ENCODE data around the gene HTATSF1.
A peak's percentile ranks its signal among the peaks of the same experiment; 100 is the strongest.

The HTATSF1 gene, protein sequence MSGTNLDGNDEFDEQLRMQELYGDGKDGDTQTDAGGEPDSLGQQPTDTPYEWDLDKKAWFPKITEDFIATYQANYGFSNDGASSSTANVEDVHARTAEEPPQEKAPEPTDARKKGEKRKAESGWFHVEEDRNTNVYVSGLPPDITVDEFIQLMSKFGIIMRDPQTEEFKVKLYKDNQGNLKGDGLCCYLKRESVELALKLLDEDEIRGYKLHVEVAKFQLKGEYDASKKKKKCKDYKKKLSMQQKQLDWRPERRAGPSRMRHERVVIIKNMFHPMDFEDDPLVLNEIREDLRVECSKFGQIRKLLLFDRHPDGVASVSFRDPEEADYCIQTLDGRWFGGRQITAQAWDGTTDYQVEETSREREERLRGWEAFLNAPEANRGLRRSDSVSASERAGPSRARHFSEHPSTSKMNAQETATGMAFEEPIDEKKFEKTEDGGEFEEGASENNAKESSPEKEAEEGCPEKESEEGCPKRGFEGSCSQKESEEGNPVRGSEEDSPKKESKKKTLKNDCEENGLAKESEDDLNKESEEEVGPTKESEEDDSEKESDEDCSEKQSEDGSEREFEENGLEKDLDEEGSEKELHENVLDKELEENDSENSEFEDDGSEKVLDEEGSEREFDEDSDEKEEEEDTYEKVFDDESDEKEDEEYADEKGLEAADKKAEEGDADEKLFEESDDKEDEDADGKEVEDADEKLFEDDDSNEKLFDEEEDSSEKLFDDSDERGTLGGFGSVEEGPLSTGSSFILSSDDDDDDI
- total RNA-seq = 68.3 to 96.1 (median 83.3) reads per million in 3 donors

DNA sequence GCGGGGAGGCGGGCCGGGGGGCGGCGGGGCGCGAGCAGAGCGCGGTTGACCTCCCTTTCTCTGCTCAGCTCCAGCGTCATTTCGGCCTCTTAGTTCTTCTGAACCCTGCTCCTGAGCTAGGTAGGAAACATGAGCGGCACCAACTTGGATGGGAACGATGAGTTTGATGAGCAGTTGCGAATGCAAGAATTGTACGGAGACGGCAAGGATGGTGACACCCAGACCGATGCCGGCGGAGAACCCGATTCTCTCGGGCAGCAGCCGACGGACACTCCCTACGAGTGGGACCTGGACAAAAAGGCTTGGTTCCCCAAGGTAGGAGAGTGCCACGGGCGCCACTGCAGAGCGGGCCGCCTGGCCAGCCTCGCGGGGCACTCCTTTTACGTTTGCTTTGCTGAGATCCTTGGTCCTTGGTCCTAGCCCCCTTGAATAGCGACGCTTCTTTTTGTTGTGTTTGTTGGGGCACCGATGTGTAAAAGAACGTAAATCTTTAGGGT, at the start of gene HTATSF1:
Gene HTATSF1 (plus strand): TSS at position 37 of the 497 bp plus-strand sequence. CDS start 93 bp downstream, at position 130.
- Histone ChIP-seq H3K27ac (ENCODE audit: insufficient read depth, low read length, poor library complexity, severe bottlenecking) (peak within 1 kb of the TSS; percentile 90), H3K36me3 (ENCODE audit: control insufficient read depth, insufficient read depth, low read length) (peaks cover 3% of the 10 kb centered on the region)
- no peak for DNase-seq

DNA sequence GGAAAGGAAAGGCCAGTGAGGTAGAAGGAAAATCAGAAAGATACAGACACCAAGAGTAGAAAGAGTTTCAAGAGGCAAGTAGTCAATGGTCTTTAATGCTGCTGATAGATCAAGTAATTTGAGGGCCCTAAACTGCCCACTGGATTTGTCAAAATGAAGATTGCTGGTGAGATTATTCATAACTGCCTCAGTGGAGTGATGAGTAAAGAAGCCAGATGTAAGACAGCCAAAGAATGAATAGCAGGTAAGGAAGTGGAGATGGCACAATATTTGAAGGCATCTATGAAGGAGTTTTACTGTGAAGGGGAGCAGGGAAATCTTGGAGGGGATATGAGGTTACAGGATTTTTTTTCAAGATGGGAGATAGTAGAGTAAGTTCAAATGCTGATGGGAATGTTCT, 49.4 kb upstream of the HTATSF1 start:
- Histone ChIP-seq H3K4me1 (ENCODE audit: control insufficient read depth, insufficient read depth, low read length, poor library complexity, severe bottlenecking) (no peaks in the 10 kb centered on the region), H3K36me3 (ENCODE audit: control insufficient read depth, insufficient read depth, low read length) (no peaks in the 10 kb centered on the region), H3K27ac (ENCODE audit: insufficient read depth, low read length, poor library complexity, severe bottlenecking) (no peak overlapping the region), H3K27me3 (replicated peaks; ENCODE audit: control insufficient read depth, insufficient read depth, low read length, poor library complexity, severe bottlenecking) (no peaks in the 10 kb centered on the region), H3K9me3 (ENCODE audit: control insufficient read depth, low read length) (no peaks in the 10 kb centered on the region), H3K4me3 (ENCODE audit: insufficient read depth, low read depth, low read length, poor library complexity, severe bottlenecking) (no peak overlapping the region)
- DNase-seq = no peak

More for the DNA sequence above, at the start of gene HTATSF1:
- Histone ChIP-seq H3K9me3 (ENCODE audit: control insufficient read depth, low read length) (no peaks in the 10 kb centered on the region), H3K4me3 (ENCODE audit: insufficient read depth, low read depth, low read length, poor library complexity, severe bottlenecking) (peak within 1 kb of the TSS; percentile 75), H3K27me3 (replicated peaks; ENCODE audit: control insufficient read depth, insufficient read depth, low read length, poor library complexity, severe bottlenecking) (no peaks in the 10 kb centered on the region), H3K4me1 (ENCODE audit: control insufficient read depth, insufficient read depth, low read length, poor library complexity, severe bottlenecking) (no peaks in the 10 kb centered on the region)

DNA sequence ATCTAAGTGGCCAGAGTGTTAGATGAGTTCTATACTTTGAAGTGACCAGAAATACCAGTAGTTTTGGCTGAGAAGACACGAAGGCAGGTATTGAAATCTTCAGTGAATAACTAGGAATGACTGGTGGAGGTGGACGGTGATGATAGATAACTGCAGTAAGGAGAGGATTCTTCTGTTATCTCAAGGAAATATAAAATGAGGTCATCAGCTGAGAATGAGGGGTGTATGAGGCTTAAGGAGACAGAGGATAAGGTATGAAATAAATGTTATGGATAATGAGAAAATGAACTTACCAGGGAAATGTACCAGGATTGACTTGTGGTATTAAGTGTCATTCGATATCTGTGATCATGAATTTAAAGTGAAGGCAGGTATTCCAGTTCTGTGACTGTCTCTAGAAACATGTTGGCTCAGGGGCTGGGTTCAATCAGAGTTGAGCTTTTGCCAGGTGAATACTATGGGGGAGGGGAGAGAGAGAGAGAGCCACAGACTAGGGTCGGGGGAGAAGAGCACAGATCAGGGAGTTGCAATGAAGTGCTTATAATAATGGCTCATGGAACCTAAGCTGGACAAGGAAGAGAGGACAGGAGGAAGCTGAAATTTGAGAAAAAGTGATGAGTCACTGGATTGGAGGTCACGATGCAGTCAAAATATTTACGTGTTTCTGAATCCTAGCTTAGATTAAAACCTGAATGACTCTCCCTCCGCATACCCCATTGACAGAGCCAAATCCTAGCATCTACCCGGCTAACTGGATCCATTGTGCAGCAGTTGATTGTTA, 47.2 kb upstream of the HTATSF1 start:
- no peak for DNase-seq
- Histone ChIP-seq H3K27me3 (replicated peaks; ENCODE audit: control insufficient read depth, insufficient read depth, low read length, poor library complexity, severe bottlenecking) (no peaks in the 10 kb centered on the region), H3K4me3 (ENCODE audit: insufficient read depth, low read depth, low read length, poor library complexity, severe bottlenecking) (no peak overlapping the region), H3K4me1 (ENCODE audit: control insufficient read depth, insufficient read depth, low read length, poor library complexity, severe bottlenecking) (no peaks in the 10 kb centered on the region), H3K36me3 (ENCODE audit: control insufficient read depth, insufficient read depth, low read length) (no peaks in the 10 kb centered on the region), H3K9me3 (ENCODE audit: control insufficient read depth, low read length) (no peaks in the 10 kb centered on the region), H3K27ac (ENCODE audit: insufficient read depth, low read length, poor library complexity, severe bottlenecking) (no peak overlapping the region)

DNA sequence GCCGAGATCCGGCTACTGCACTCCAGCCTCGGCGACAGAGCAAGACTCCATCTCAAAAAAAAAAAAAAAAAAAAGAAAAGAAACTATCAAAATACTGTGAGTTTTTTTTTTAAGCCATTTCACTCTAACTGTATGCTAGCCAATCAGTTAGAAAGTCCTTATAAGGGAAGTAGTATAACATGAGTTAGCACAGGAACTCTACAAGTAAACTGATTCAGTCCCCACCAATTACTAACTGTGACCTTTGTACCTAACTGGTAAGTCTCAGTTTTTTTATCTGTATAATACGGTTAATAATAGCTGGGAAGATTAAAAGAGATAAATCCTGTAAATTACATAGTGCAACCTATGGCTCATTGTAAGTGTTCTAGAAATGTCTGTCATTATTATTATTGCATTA, 44.8 kb upstream of the HTATSF1 start:
- Histone ChIP-seq H3K4me1 (ENCODE audit: control insufficient read depth, insufficient read depth, low read length, poor library complexity, severe bottlenecking) (no peaks in the 10 kb centered on the region), H3K27me3 (replicated peaks; ENCODE audit: control insufficient read depth, insufficient read depth, low read length, poor library complexity, severe bottlenecking) (no peaks in the 10 kb centered on the region), H3K36me3 (ENCODE audit: control insufficient read depth, insufficient read depth, low read length) (no peaks in the 10 kb centered on the region), H3K4me3 (ENCODE audit: insufficient read depth, low read depth, low read length, poor library complexity, severe bottlenecking) (no peak overlapping the region), H3K9me3 (ENCODE audit: control insufficient read depth, low read length) (no peaks in the 10 kb centered on the region), H3K27ac (ENCODE audit: insufficient read depth, low read length, poor library complexity, severe bottlenecking) (no peak overlapping the region)
- DNase-seq = no peak

DNA sequence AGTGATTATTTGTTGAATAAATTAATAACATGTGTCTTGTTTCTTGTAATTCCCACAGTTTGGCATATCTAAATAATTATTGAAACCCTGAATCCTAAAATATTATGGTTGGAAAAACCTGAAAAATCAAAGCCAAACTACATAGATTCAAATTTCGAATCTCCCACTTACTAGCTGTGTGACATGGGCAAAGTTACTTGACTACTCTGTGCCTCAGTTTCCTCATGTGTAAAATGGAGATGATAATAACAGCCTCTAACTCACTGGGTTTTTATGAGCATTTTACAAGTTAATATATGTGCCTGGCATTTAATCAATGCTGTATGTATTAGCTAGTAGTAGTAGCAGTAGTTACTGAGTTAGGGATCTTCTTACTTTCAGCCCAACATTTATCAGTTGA, 44.3 kb upstream of the HTATSF1 start:
- H3K27me3 ChIP-seq (replicated peaks; ENCODE audit: control insufficient read depth, insufficient read depth, low read length, poor library complexity, severe bottlenecking) = no peaks in the 10 kb centered on the region
- H3K4me3 ChIP-seq (ENCODE audit: insufficient read depth, low read depth, low read length, poor library complexity, severe bottlenecking) = no peak overlapping the region
- H3K27ac ChIP-seq (ENCODE audit: insufficient read depth, low read length, poor library complexity, severe bottlenecking) = no peak overlapping the region
- H3K4me1 ChIP-seq (ENCODE audit: control insufficient read depth, insufficient read depth, low read length, poor library complexity, severe bottlenecking) = no peaks in the 10 kb centered on the region
- H3K36me3 ChIP-seq (ENCODE audit: control insufficient read depth, insufficient read depth, low read length) = no peaks in the 10 kb centered on the region
- no peak for DNase-seq
- H3K9me3 ChIP-seq (ENCODE audit: control insufficient read depth, low read length) = no peaks in the 10 kb centered on the region

DNA sequence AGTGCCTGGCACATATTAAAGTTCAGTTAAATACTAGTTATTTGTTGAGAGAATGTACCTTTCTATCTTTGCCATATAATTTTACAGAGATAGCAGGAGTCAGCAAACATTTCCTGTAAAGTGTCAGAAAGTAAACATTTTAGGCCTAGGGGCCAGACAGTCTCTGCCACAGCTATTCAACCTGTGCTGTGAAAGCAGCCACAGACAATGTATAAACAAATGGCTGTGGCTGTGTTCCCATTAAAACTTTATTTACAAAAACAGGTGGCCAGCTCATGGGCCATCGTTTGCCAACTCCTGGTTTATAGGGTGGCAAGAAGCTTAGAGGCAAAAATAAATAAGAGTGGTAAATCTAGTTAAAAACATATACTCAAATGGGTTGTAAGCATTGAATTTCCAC, 43.6 kb upstream of the HTATSF1 start:
- Histone ChIP-seq H3K27ac (ENCODE audit: insufficient read depth, low read length, poor library complexity, severe bottlenecking) (no peak overlapping the region), H3K4me3 (ENCODE audit: insufficient read depth, low read depth, low read length, poor library complexity, severe bottlenecking) (no peak overlapping the region), H3K4me1 (ENCODE audit: control insufficient read depth, insufficient read depth, low read length, poor library complexity, severe bottlenecking) (no peaks in the 10 kb centered on the region), H3K27me3 (replicated peaks; ENCODE audit: control insufficient read depth, insufficient read depth, low read length, poor library complexity, severe bottlenecking) (no peaks in the 10 kb centered on the region), H3K9me3 (ENCODE audit: control insufficient read depth, low read length) (no peaks in the 10 kb centered on the region), H3K36me3 (ENCODE audit: control insufficient read depth, insufficient read depth, low read length) (no peaks in the 10 kb centered on the region)
- no peak for DNase-seq

DNA sequence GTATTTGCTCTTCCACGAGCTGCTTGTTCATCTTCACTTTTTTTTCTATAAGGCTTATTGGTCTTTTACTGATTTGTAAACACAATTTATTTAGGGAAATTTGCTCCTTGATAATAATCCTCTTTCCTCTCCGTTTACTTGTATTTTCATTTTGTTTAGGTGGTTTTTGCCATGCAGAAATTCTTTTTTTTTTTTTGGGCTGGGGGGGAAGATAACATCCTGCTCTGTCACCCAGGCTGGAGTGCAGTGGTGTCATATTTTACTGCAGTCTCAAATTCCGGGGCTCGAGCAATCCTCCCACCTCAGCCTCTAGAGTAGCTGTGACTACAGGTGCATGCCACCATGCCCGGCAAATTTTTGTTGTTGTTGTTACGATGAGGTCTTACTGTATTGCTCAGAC, 41.3 kb upstream of the HTATSF1 start:
- no peak for DNase-seq
- Histone ChIP-seq H3K9me3 (ENCODE audit: control insufficient read depth, low read length) (no peaks in the 10 kb centered on the region), H3K4me1 (ENCODE audit: control insufficient read depth, insufficient read depth, low read length, poor library complexity, severe bottlenecking) (no peaks in the 10 kb centered on the region), H3K27me3 (replicated peaks; ENCODE audit: control insufficient read depth, insufficient read depth, low read length, poor library complexity, severe bottlenecking) (no peaks in the 10 kb centered on the region), H3K27ac (ENCODE audit: insufficient read depth, low read length, poor library complexity, severe bottlenecking) (no peak overlapping the region), H3K36me3 (ENCODE audit: control insufficient read depth, insufficient read depth, low read length) (no peaks in the 10 kb centered on the region), H3K4me3 (ENCODE audit: insufficient read depth, low read depth, low read length, poor library complexity, severe bottlenecking) (no peak overlapping the region)

DNA sequence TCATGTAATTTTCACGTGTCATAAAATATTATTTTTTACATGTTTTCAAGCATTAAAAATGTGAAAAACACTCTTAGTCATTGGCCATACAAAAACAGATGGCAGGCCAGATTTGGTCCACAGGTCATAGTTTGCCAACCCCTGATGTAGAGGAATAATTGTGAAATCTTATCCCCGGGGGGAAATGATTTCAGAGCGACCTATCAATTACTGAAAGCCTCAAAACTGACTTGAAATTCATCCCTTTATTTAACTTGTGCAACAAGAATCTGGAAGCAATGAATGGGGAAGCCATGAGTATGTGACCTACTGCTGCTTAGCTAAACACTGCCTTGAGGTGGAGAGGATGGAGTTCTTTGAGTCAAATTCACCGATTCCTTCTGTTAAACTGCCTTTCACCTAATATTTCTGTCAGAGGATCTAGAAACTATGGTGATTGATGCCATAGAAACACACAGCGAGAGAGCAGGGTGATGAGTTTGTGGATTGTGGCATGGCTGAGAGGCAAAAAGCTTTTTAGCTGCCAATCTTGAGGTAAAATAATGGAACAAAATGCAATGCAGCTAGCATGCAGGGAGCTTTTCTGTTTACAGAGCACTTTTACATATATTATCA, 40.0 kb upstream of the HTATSF1 start:
- H3K4me1 ChIP-seq (ENCODE audit: control insufficient read depth, insufficient read depth, low read length, poor library complexity, severe bottlenecking) = no peaks in the 10 kb centered on the region
- H3K27me3 ChIP-seq (replicated peaks; ENCODE audit: control insufficient read depth, insufficient read depth, low read length, poor library complexity, severe bottlenecking) = no peaks in the 10 kb centered on the region
- H3K4me3 ChIP-seq (ENCODE audit: insufficient read depth, low read depth, low read length, poor library complexity, severe bottlenecking) = no peak overlapping the region
- no peaks in the 10 kb centered on the region for H3K36me3 ChIP-seq (ENCODE audit: control insufficient read depth, insufficient read depth, low read length)
- no peak for DNase-seq
- H3K27ac ChIP-seq (ENCODE audit: insufficient read depth, low read length, poor library complexity, severe bottlenecking) = no peak overlapping the region
- no peaks in the 10 kb centered on the region for H3K9me3 ChIP-seq (ENCODE audit: control insufficient read depth, low read length)

DNA sequence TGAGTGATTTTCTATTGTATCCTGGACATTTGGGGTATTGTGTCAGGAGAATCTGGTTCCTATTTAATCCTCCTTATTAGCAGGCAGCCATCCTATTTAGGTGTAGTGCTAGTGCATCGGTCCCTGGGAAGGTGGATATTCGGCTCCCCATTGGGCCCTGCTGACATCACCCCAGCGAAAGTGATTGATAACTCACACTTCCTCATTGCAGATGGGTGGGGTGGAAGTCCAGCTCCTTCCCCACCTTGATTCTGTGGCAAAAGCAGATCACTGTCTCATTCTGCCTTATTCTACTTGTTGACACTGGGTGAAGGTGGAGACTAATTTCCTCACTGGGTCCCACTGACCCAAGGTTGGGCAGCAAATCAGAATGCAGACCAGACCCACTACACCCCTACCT, 32.8 kb upstream of the HTATSF1 start:
- Histone ChIP-seq H3K4me3 (ENCODE audit: insufficient read depth, low read depth, low read length, poor library complexity, severe bottlenecking) (no peak overlapping the region), H3K27ac (ENCODE audit: insufficient read depth, low read length, poor library complexity, severe bottlenecking) (no peak overlapping the region), H3K36me3 (ENCODE audit: control insufficient read depth, insufficient read depth, low read length) (no peaks in the 10 kb centered on the region), H3K4me1 (ENCODE audit: control insufficient read depth, insufficient read depth, low read length, poor library complexity, severe bottlenecking) (no peaks in the 10 kb centered on the region), H3K27me3 (replicated peaks; ENCODE audit: control insufficient read depth, insufficient read depth, low read length, poor library complexity, severe bottlenecking) (no peaks in the 10 kb centered on the region), H3K9me3 (ENCODE audit: control insufficient read depth, low read length) (no peaks in the 10 kb centered on the region)
- DNase-seq = no peak

All from effector memory CD4-positive, alpha-beta T cell (primary cell).